ENCODE data around the gene ABHD14A.
"Not testable (repeated sequence)": the region's sequence is repeated elsewhere in the genome, so short reads cannot be mapped to it uniquely, and the experiment has no call there.

Gene ABHD14A

DNA sequence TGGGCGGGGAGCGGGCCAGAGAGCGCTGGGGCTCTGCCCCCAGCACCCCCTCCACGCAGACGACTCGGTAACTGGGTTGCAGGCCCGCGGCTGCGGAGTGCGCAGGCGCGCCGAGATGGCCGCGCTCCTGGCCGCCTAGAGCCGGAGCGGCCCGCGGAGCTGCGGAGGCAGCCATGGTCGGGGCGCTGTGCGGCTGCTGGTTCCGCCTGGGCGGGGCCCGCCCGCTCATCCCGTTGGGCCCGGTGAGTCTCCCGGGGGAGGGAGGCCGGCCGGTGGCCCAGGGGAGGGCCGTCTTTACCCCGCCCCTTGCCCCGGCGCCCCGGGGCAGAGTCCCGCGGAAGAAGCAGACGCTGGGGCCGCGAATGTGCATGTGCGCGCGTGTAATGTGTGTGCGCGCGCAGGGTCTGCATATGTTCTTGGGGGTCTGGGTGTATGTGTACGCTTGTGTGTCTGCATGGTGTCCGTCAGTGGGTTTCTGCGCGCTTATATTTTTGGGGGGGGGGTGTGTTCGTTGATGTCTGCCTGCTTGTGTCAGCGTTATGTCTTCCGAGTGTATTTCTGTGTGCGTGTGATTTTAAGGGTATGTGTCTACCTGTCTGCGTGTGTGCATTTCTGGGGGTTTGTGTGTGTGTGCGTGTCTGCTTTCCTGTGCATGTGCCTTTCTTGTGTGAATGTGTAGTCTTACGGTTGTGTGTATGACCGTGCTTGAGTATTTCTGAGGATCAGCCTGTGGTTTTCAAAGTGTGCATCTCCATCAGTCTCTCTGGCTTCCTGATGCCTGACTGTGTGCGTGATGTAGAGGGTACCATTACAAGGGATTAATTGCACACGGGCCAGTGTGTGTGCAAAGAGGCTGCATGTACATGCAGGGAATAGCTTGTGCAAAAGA is at the start of gene ABHD14A:
Gene ABHD14A, plus strand, starts transcription at position 102 of the 889 bp plus-strand sequence. Its CDS starts 72 bp downstream, at position 174.
- DNase-seq (ENCODE audit: low read depth): no peak

DNA sequence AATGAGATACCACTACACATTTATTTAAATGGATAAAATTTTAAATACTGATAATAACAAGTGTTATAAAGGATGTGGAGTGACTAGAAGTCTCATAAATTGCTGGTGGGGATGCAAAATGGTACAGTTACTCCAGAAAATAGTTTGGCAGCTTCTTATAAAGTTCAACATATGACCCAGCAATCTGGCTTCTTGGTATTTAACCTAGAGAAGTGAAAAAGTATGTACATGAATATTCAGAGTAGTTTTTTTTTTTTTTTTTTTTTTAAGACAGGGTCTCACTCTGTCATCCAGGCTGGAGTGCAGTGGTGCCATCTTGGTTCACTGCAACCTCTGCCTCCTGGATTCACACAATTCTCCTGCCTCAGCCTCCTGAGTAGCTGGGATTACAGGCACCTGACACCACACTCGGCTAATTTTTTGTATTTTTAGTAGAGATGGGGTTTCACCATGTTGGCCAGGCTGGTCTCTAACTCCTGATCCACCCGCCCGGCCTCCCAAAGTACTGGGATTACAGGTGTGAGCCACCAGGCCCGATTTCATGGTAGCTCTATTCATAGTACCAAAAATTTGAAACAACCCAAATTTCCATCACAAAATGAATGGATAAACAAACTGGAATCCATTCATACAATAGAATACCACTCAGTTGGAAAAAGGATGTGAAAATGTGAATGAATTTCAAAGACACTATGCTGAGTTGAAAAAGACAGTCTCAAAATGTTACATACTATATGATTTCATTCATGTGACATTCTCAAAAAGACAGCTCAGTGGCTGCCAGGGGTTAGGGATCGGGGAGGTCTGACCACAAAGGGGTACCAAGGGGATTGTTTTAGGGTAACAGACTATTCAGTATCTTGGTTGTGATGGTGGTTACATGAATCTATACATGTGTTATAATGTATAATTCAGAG is 47.5 kb upstream of the ABHD14A start:
- DNase-seq (ENCODE audit: low read depth): no peak

DNA sequence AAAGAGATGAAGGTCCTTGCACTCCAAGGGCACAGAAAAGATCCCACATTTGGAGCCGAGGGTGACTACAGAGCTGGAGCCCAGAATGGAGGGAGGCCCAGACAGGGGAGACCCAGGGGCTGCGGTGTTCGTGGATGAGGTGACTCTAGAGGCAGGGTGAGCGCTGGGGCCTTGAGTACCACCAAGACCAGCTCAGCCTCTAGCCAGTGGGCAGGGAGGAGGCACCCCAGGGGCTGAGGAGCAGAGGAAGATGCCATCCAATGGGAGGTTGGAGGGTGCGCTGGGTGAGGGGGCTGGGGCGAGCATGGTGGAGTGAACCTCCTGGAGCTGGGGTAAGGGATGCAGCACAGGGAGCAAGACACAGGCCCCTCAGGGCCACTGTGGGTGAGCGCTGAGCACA is 46.4 kb upstream of the ABHD14A start:
- DNase-seq (ENCODE audit: low read depth): no peak

DNA sequence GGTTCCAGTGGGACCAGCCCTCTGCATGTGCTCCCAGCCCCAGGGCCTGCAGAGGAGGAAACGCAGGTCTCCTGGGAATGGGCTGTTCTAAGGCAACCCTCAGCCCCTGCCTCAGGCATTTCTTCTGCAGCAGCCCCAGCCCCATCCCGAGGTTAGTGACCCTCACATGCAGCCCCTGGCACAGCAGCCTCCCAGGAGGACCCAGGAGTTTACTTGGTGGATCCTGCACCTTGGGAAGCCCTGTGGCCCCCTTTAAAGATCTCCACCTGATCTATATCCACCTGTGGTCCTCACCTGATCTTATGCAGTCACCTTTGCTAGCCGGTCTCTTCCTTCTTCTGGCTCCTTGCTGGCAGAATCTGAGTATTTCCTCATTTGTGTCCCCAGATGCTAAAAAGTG is 45.9 kb upstream of the ABHD14A start:
- DNase-seq (ENCODE audit: low read depth): not testable (repeated sequence)

DNA sequence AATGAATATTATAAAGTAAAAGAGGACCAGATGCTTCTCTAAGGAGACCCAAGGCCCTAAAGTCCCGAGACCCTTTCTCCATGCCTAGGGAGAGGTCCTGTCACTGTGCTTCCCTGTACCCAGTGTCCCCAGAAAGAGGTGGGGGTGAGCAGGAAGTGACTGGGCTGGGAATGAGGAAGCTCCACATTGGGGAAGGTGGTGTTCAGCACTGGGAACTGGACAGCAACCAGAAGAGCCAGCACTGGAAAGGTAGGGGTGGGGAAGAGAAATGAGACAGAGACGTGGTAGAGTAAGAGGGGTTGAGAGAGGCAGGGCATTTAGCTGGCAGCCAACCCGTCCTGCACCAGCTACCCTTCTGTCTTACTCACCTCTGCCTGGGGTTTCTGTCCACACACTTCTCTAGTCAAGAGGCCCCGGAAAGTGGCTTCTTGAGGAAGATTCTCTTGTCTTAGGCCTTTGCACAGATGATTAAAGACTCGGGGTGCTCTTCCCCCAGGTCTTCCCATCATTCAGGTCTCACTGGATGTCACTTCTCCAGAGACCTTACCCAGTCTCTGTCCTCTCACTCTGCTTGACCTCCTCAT is 45.4 kb upstream of the ABHD14A start:
- no peak for DNase-seq (ENCODE audit: low read depth)

DNA sequence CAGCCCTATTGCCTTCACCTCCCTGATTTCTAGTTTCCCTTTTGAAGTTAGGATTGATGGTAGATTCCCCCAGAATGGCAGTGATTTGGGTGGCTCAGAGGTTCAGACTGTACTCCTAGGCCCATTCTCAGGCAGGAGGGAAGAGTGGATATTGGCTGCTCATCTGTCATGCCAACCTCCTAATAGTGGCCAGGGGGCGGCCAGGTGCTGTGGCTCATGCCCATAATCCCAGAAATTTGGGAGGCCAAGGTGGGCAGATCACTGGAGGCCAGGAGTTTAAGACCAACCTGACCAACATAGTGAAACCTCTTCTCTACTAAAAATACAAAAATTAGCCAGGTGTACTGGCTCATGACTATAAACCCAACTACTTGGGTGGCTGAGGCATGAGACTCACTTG is 44.4 kb upstream of the ABHD14A start:
- DNase-seq (ENCODE audit: low read depth): no peak

DNA sequence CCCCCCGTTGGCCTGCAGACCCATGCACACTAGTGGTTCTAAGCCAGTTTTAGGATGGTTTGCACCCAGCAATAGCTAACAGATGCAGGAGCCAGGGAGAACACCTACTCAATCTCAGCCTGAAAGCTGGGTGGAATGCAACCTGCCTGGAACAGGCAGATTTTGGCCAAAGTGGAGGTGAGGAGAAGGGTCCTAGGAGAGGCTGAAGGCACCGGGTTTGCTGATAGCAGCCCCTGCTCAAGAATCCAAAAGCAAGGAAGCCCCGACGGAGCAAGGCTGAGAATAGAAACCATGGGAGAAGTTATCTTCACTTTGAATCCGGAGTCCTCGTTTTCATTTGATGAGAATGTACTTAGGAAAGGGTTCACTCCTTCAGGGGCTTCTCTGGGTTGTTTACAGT is 43.1 kb upstream of the ABHD14A start:
- no peak for DNase-seq (ENCODE audit: low read depth)

DNA sequence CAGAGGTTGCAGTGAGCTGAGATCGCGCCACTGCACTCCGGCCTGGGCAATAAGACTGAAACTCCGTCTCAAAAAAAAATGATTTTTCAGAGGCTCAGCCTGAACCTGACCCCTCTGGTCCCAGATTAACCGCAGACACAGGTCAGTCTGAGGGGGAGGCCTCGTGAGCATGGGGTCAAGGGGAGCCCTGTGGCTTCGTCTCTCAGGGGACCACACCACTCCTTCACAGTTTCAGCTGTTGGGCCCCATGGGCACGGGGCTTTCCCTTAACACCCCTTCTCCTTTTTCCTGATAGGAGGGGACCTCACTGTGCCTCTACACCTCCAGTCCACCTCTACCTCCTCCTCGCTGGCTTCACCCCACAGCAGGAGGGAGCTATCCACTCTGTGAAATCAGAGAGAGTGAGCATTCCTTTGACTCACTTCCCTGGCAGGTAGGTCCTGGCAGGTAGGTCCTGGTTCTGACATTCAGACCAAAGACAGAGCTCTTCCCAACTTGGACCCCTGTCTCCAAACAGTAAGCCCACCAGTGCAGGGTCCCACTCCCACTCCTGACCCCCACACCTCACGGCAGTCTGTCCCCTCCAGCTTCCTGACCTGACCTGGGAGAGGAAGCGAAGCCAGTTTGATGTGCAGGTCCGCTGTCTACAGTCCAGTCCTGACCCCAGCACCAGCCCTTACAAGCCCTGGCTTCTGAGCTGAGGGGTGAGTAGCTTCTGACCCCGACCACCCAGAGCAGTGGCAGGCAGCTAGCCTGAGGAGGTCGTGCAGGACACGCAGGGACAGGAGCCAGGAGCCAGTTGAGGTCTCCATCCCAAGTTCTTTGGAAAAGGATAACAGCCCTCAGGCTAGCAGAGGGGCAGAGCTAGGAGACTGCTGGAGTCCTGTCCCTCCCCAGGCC is 42.1 kb upstream of the ABHD14A start:
- no peak for DNase-seq (ENCODE audit: low read depth)

DNA sequence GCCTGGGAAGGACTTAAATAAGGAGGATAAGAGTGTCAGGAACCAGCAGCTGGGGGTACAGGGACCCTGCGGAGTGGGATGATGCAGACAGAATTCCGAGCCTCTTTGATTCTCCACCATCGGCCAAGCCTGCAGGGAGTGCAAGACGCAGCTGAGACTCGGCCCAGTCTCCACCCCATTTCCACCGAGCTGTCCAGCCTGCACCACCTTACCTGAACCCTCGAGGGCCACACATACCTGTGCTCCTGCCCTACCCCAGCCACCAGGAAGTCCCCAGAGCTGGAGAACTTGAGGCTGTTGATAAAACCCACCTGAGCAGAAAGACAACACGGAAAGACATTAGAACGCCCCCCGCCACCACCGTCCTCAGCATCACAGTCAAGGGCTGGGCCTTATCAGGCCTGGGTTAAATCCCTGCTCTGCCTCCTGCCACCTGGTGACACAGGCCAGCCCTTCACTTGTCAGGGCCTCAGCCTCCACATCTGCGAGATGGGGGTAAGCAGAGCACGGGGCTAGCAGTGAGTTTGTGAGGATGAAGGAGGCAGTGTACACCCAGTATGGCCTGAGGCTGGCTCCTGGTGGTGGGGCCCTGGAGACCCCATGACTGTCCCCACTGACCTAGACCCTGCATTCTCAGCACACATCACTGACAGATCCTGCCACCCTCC is 41.3 kb upstream of the ABHD14A start:
- DNase-seq (ENCODE audit: low read depth): no peak

DNA sequence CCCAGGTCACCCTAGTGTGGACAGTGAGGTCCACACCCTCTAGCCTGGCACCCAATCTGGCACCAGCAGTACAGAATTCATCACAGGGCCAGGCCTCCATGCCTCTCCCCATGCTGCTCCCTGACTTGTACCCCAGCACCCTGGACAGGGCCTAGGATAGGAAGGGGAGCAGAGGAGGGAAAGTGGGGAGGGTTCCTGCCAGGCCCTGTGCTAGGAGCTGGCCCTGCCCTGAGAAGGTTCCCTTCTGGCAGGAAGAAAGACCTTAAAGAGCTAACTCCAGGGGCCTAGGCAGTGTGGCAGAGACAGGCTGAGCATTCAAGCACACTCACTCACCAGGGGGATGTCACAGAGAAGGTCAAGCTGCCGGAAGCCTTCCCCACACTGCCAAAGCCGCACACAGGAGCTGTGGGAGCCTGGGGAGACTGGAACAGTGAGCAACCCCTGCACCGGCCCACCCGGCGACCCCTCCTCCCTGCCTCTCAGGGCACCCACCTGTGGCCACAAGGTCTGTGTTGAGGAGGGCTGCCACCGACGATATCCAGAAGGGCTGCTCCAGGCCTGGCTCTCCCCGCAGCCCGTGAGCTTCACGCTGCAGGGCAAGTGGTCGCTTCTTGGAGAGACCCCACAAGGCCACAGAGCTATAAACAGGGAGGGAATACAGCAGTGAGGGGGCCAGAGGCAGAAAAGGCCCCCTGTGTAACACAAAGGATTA is 40.6 kb upstream of the ABHD14A start:
- DNase-seq (ENCODE audit: low read depth): no peak

DNA sequence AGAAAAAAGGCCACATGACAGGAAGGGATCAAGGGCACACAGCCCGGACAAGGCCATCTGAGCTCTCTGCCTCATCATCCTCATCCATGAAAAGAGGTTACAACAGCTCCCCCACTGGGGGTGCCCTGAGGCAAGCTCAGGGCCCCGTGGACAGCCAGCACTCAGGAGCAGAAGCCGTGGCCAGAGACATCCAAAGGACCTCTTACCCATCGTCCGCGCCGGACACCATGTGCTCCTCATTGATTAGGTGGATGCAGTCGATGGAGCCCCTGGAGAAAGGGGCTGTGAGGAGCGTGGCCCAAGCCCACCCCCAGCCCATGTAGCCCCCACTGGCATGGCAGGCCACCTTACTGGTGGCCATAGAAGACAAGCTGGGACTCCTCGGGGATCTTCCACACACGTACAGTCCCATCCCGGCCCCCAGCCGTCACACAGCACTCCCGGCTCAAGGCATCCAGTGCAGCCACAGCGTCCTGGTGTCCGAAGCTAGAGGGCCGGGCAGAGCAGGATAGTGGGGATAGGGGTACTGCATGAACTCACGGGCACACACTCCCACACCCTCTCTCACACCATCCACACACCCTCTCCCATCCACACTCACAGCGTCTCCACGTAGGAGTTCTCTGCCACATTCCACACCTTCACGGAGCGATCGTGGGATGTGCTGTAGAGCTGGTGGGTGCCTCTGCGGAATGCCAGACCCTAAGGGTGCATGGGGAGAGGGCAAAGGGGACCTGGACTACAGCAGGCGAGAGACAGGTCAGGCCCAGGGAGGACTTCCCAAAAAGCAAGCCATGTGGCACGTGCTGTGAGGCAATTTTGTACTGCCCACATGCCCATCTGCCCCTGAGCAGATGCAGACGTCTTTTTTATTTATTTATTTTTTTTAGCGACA is 39.6 kb upstream of the ABHD14A start:
- no peak for DNase-seq (ENCODE audit: low read depth)

DNA sequence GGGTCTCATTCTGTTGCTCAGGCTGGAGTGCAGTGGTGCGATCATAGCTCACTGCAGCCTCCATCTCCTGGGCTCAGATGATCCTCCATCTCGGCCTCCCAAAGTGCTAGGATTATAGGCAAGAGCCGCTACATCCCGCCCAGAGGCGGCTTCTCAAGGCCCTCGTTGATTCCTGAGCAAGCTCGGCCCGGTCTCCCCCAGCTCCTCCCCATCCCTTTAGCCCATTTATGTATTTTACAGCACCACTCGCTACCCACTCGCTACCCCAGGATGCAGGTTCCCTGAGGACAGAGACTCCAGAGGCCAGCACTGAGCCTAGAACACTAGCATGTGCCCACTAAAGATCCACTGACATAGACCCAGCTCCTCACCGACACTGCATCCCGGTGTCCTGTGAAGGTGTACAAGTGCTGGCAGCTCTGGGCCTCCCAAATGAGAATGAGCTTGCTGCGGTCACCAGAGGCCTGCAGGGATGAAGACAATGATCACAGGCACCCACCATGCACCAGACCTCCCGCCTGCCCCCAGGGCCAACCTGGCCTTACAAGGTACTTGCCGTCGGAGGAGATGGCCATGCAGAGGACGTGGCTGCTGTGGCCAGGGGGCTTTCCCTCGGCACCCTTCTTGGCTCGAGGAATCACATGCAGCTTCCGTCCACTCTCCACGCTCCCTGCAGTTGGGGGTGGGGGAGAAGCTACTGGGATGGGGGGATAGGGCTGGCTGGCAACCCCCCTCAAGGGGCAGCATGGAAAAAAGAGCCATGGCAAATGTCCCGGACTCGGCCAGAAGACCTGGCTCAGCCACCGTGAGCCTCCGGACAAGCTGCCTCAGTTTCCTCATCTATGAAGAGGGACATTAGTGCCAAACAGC is 38.7 kb upstream of the ABHD14A start:
- no peak for DNase-seq (ENCODE audit: low read depth)

DNA sequence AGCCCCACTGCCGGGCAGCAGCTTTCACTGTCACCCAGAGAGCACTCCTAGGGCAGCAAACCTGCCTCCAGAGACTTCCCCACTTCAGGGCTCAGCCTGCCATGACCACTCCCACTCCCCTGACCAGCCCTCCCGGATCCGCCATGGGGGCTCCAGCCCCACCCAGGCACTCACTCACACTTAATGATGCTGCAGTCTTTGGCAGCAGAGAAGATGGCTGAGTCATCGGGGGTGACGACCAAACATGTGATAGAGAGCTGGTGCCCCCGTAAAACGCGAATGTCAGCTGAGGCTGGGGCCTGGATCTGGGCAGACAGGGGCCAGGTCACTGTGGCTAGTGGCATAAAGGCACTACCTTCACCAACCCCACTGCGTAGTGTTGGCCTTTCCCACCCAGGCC is 37.9 kb upstream of the ABHD14A start:
- DNase-seq (ENCODE audit: low read depth): no peak

DNA sequence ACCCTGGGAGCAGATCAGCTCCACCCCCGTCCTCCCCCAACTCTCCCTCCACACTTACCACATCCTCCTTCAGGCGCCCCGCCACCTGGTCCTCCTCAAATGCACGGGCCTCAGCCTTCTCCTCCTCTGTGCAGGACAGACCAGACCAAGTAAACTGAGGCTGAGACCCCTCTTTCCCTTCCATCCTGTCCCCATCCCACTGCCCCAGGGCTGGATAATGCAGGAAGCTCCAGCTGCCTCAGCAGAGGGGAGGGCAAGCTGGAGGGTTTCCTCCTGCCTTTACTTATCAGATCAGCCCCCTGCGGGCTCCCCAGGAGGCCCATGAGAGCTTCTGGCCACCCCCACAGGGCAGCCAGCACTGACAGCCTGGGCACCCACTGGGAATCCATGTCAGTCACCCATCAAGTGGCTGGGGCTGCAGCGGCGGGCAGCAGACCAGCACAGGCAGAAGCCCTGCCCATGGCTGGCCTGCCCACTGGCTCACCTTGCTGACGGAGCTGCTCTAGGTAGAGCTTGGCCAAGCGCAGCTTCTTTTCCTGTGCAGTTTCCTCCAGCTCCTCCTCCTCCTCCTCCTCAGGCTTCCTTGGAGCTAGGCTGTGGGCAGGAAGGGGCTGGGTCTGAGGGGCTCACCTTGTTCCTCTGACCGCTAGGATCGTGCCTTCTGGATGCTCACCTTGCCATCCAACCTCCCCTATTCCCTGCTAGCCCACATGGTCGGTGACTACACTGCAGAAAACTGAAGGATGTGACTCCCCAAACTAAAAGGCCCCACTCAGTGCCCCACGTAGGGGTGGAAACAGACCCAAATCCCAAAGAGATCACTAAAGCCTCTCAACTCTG is 37.0 kb upstream of the ABHD14A start:
- DNase-seq (ENCODE audit: low read depth): no peak

DNA sequence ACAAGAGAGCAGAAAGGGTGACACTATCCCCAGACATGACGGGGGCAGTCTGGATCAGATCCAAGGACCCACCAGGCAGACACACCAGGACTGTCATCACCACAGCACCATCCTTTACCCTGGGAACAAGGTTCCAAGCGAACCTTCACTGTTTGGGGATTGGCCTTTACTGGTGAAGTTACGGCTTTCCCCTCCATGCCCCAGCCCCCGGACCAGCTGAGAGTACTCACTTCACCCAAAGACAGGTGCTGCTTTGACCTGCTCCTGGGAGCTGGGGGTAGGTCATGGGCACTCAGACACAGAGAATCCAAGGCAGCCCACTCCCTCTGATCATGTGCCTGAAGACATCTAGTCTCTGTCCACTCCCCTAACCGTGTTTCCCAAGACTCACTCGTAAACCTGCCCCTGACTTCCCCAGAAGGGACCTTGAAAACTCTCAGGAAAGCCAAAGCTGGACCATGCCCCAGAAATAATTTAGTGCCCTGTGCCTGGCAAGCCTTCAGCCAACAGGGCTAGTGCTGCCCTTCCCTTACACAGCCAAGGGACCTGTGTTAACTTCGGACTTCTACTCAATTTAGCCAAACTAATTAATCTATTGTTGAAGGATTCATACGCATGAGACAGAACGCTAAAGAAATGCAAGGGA is 36.0 kb upstream of the ABHD14A start:
- no peak for DNase-seq (ENCODE audit: low read depth)

DNA sequence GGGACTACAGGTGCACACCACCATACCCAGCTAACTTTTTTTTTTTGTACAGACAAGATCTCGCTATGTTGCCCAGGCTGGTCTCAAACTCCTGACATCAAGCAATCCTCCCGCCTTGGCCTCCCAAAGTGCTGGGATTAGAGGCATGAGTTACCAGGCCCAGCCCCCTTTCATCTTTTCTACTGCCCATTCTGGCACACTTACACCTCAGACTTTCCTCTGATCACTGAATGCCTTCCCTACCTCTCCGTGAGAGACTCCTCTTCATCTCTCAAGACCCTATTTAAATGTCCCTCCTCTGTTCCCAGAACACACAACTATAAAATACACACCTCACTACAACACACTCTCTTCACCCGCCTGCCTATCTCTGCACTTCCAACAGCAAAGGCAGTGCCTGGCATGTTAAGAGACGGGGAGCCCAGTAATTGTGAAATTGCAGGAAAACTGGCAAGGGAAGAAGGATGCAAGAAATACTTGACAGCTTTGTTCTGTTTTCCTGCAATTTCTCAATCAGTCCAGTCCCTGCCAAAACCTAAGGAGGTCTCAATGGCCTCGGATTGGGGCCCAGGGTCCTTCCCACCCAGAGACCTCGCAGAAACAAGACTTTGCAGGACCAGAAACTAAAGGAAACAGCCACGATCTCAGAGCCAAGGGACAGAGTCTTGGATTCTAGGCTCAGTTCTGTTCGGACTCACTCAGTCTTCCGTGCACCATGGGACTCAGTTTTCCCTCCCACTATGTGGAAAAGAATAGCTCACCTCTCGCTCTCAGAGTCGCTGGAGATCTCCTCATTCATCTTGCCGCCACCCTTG is 34.0 kb upstream of the ABHD14A start:
- no peak for DNase-seq (ENCODE audit: low read depth)
